Motor neuron (in vitro differentiated cells): ENCODE data around the gene CXCL16. TPM values are rescaled to one million over a fixed set of nuclear protein-coding genes. Genes with fewer than 3 reads are reported as not detected.

ENCODE experiments used
- ATAC-seq, 8 experiments: fragments of 200-7000 bp; cut with Tn5 transposase; replicated peaks in 6 of 8; 2 replicates each; pipeline ENCODE4 v1.8.0; 2021; ENCODE audit warnings: mild to moderate bottlenecking in 8 of 8, moderate library complexity in 8 of 8
- H3K27ac ChIP-seq, 2 donors: fragments of 250-450 bp; sonication (Bioruptor Pico); 2 replicates each; pipeline ENCODE4 v1.9.0; 2021; ENCODE audit warnings: antibody characterized with exemption in 2 of 2, mild to moderate bottlenecking in 2 of 2, moderate library complexity in 1 of 2
- H3K4me1 ChIP-seq, 2 donors: fragments of 250-450 bp; sonication (Bioruptor Pico); replicated peaks in 1 of 2; 2 replicates each; pipeline ENCODE4 v1.6.1; 2021; ENCODE audit warnings: antibody characterized with exemption in 2 of 2, mild to moderate bottlenecking in 2 of 2, moderate library complexity in 1 of 2
- H3K4me3 ChIP-seq, 5 donors: fragments of 250-450 bp; sonication (Bioruptor Pico); 2 replicates each; pipeline ENCODE4 v1.9.0; 2021; ENCODE audit warnings: antibody characterized with exemption in 5 of 5, mild to moderate bottlenecking in 5 of 5, moderate library complexity in 4 of 5
- WGBS, 10 experiments: fragments of 450-650 bp; shearing (Covaris generic); methylation state at CpG; one replicate each; pipeline ENCODE4 v1.0.0; 2022; 5-methylcytosine and 5-hydroxymethylcytosine counted together
- in situ Hi-C, 9 experiments: fragments of 400-800 bp; cut with MboI; loops; one replicate each; pipeline ENCODE4 v1.15.0; 2021; ENCODE audit warnings: low sequenced_read_pairs in 9 of 9, low pct_unique_long_range_greater_than_20kb in 2 of 9; ENCODE audit not compliant: unreplicated experiment in 9 of 9
- total RNA-seq, 8 experiments: library from RNA; unstranded; fragments of 300-600 nt; gene quantifications; 2 replicates each; pipeline versions ENCODE4 v1.2.3 to v1.2.4, GENCODE V29; 2022

The CXCL16 gene
- 10 to 100 TPM in 2 of 8 experiments, 1 to 10 TPM in 3, under 1 TPM in 3; 0.46 to 10.8 (median 3.8) TPM for total RNA-seq

DNA sequence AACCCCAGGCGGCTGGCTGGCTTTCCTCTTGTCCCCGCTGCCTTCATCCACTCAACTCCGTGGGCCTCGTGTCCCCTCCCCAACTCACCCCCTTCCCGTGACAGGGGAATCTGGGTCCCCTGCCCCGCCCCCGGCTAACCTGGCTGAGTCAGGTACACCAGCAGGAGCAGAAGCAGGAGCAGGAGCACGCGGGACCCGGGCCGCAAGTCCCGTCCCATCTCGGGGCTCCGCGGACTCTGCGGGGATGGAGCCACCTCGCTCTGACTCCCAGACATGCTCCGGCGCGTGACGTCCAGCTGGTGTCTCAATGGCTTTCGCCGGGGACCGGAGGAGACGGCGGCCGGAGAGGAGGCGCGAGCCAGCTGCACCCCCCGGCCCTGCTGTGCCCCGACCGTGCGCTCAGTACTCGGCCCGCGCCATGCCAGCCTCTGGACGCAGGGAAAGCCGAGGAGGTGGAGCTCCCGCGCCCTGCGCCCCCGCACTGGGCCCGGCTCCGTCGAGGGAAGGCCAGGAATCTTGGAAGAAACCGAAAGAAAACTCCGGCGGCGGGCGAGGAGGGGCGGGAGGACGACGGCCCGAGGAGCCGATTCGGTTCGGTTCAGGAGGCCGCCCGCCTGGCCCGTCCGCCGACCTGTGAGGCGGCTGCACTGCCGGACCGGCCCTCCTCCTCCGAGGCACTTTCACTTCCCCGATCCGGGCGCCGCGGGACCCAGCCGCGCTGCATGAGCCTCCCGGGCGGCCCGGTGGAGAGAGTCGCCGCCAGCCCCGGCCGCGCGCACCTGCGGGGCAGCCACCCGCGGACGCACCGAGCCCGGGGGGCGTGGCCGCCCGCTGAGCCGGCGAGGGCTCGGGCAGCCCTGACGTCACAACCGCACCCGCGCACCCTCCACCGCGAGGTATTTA, at the start of gene CXCL16, which contains the start of gene ZMYND15:
TSS of gene CXCL16 (minus strand) at position 807 of the 903 bp plus-strand sequence. CDS start at position 218, 589 bp downstream.
TSS of gene ZMYND15 (plus strand) at position 712 of the 903 bp plus-strand sequence. CDS start 716 bp downstream, outside the sequence.
- peak; percentile 69 to 91 (median 75) for ATAC-seq
- Histone ChIP-seq H3K4me1 (peaks cover 2 to 6% of the 10 kb centered on the region in 2 donors), H3K27ac (no peak within 1 kb of the TSS), H3K4me3 (peak within 1 kb of the TSS; percentile 19 to 43 (median 39))
- in situ Hi-C loops, result loop anchor here in 1 of 9 experiments (25.0 kb wide), 1 partner anchor 148 kb away; the partner anchor contains the start of gene C17orf107
- WGBS, 10 experiments, result 0 to 1% (median 0%) methylated on average over 1 to 14 of the region's 100 CpGs; no CpG with 5 or more reads in 7 of the 10 experiments

DNA sequence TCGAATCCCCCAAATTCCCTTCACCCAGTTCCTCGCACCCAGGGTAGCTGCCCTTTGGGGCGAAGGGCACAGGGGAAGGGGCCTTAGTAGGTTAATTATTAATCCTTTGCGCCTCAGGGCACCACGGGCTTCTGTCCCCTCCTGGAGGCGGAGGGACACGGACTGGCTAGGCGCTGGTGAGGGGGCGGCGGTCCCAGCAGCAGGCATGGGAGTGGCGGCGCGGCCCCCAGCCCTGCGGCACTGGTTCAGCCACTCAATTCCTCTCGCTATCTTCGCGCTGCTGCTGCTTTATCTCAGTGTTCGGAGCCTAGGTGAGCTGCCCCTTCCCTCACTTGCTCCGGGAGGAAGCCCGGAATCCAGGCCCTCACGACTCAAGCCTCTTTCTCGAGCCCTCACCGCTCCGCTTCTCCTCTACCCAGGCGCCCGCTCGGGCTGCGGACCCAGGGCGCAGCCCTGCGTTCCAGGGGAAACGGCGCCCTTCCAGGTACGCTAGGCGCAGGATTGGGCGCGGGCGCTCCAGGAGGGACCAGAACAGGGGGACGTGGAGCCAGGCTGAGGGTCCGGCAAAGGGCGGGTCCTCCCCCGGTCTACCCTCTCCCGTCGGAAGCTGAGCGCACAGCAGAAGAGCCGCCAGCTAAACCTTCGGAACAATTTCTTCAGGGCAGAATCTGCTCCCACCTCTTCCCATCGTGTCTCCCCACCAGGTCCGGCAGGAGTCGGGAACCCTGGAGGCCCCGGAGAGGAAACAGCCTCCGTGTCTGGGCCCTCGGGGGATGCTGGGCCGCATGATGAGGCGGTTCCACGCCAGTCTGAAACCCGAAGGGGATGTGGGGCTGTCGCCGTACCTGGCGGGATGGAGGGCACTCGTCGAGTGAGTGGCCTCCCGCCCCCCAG, 49.3 kb upstream of the CXCL16 start, which contains the start of gene GLTPD2:
TSS of gene GLTPD2 (plus strand) at position 158 of the 894 bp plus-strand sequence. CDS start at position 206, 48 bp downstream.
- in situ Hi-C loops, result loop anchor here in 1 of 9 experiments (25.0 kb wide), 1 partner anchor 98 kb away; the partner anchor contains the start of gene C17orf107
- peaks cover 7 to 12% of the 10 kb centered on the region in 2 donors for H3K4me1 ChIP-seq
- peak in 4 of 8 experiments; percentile 0 to 2 (median 2) for ATAC-seq
- WGBS, 10 experiments, result 0 to 60% (median 4%) methylated on average over 5 to 23 of the region's 62 CpGs; no CpG with 5 or more reads in 4 of the 10 experiments
- peak within 1 kb of the TSS; percentile 55 to 76 (median 64) for H3K4me3 ChIP-seq
- peak within 1 kb of the TSS; percentile 93 to 97 for H3K27ac ChIP-seq

- in situ Hi-C loops, result loop anchor here in 1 of 9 experiments (25.0 kb wide), 1 partner anchor 99 kb away; the partner anchor contains the start of gene C17orf107
- WGBS, 10 experiments, result 43 to 100% (median 77%) methylated on average over 2 to 14 of the region's 14 CpGs; no CpG with 5 or more reads in 1 of the 10 experiments
- H3K4me3 ChIP-seq, result peak overlapping the region; percentile 55 to 76 (median 64)
- peaks cover 7 to 12% of the 10 kb centered on the region in 2 donors for H3K4me1 ChIP-seq
- no peak for ATAC-seq
- no peak overlapping the region for H3K27ac ChIP-seq
These were observed 48.6 kb upstream of the CXCL16 start for GRCh38 chr17:4788159-4788806.

- WGBS, 10 experiments, result 0 to 37% (median 19%) methylated on average over 1 to 5 of the region's 6 CpGs; no CpG with 5 or more reads in 4 of the 10 experiments
- in situ Hi-C loops, result loop anchor here in 1 of 9 experiments (25.0 kb wide), 1 partner anchor 101 kb away; the partner anchor contains the start of gene C17orf107
- Histone ChIP-seq H3K4me1 (peaks cover 7 to 12% of the 10 kb centered on the region in 2 donors), H3K4me3 (no peak overlapping the region), H3K27ac (no peak overlapping the region)
- no peak for ATAC-seq
These were observed 46.8 kb upstream of the CXCL16 start for GRCh38 chr17:4786516-4786915.

DNA sequence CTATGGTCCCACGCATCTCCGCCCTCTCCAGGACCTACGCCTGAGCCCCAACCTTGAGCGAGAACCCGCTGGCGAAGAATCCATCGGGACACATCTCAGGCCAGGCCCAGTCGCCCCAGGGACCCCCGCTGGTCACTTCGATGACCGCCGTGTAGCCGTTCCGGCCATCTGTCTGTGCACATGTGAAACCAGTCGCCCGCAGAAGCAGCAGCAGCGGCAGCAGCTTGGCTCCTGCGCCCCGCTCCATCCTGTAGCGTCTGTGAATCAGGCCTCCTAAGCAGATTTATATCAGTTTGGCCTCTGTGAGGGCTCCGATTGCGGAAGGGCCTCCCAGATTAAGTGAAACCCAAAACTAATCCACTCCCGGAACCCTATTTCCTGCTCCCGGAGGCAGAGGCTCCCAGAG, 46.4 kb upstream of the CXCL16 start, which contains the start of gene VMO1:
TSS of gene VMO1 (minus strand) at position 259 of the 406 bp plus-strand sequence. CDS start at position 247, 12 bp downstream.
- no peak for ATAC-seq
- Histone ChIP-seq H3K27ac (no peak within 1 kb of the TSS), H3K4me3 (no peak within 1 kb of the TSS), H3K4me1 (peaks cover 7 to 12% of the 10 kb centered on the region in 2 donors)
- WGBS, 10 experiments, result 9 to 22% (median 11%) methylated on average over 2 to 10 of the region's 24 CpGs; no CpG with 5 or more reads in 6 of the 10 experiments
- in situ Hi-C loops, result loop anchor here in 1 of 9 experiments (25.0 kb wide), 1 partner anchor 101 kb away; the partner anchor contains the start of gene C17orf107

DNA sequence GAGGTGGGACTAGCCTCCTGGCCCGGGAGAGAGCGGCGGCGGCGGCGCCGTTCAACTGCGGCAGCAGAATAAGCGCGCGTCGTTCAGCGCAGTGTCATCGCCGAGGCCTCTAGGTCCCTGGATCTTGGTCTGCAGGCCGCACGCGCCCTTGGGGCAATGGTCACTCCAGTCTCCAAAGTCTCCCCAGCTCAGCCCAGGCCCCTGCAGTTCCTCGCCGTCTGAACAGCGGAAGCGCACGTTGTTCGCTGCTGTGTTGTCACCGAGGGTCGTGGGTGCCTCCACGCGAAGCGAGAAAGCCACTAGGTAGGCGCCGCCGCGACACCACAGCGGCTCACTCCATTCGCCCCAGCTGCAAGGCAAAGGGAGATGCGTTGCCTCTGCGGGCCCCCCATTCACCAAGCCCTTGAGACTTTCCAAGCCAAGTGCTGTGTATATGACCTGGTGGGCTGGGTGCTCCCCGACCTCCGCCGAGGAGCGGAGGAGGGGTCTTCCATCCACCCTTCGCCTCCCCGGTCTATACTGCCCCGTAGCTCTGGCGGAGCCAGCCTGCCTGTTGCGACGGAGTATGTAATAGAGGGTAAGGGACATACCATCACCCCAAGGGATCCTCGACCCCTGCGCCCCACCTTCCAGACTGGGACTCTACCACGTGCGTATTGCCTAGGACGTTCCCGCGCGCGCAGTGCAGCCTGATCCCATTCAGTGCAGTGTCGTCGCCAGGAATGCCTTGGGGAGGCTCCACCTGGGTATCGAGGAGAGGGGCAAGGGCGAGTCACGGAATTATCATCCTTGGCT, 45.8 kb upstream of the CXCL16 start:
- Histone ChIP-seq H3K27ac (no peak overlapping the region), H3K4me3 (no peak overlapping the region), H3K4me1 (peaks cover 5 to 12% of the 10 kb centered on the region in 2 donors)
- in situ Hi-C loops, result loop anchor here in 1 of 9 experiments (25.0 kb wide), 1 partner anchor 102 kb away; the partner anchor contains the start of gene C17orf107
- ATAC-seq, result no peak
- 0 to 80% (median 31%) methylated on average over 1 to 25 of the region's 61 CpGs; no CpG with 5 or more reads in 6 of the 10 experiments for WGBS, 10 experiments

- peaks cover 0 to 6% of the 10 kb centered on the region in 2 donors for H3K4me1 ChIP-seq
- H3K4me3 ChIP-seq, result no peak overlapping the region
- no peak overlapping the region for H3K27ac ChIP-seq
- in situ Hi-C loops, result loop anchor here in 1 of 9 experiments (25.0 kb wide), 1 partner anchor 105 kb away; the partner anchor contains the start of gene C17orf107
- WGBS, 10 experiments, result 8 to 33% methylated on average over 1 to 9 of the region's 28 CpGs; no CpG with 5 or more reads in 8 of the 10 experiments
- peak in 1 of 8 experiments; percentile 6 for ATAC-seq
These were observed 42.9 kb upstream of the CXCL16 start for GRCh38 chr17:4782652-4783051.

- 25 to 100% (median 61%) methylated on average over 1 to 7 of the region's 11 CpGs; no CpG with 5 or more reads in 1 of the 10 experiments for WGBS, 10 experiments
- in situ Hi-C loops, result loop anchor here in 1 of 9 experiments (25.0 kb wide), 1 partner anchor 107 kb away; the partner anchor contains the start of gene C17orf107
- no peak for ATAC-seq
- Histone ChIP-seq H3K27ac (no peak overlapping the region), H3K4me1 (no peaks in the 10 kb centered on the region), H3K4me3 (no peak overlapping the region)
These were observed 40.7 kb upstream of the CXCL16 start for GRCh38 chr17:4780325-4780955.

- no peak overlapping the region for H3K4me3 ChIP-seq
- in situ Hi-C loops, result loop anchor here in 1 of 9 experiments (25.0 kb wide), 1 partner anchor 109 kb away; the partner anchor contains the start of gene C17orf107
- no peak for ATAC-seq
- WGBS, 10 experiments, result 30 to 86% (median 65%) methylated on average over 1 to 8 of the region's 9 CpGs; no CpG with 5 or more reads in 1 of the 10 experiments
- no peaks in the 10 kb centered on the region for H3K4me1 ChIP-seq
- no peak overlapping the region for H3K27ac ChIP-seq
These were observed 38.4 kb upstream of the CXCL16 start for GRCh38 chr17:4777969-4778760.

- Histone ChIP-seq H3K4me1 (no peaks in the 10 kb centered on the region), H3K27ac (no peak overlapping the region), H3K4me3 (no peak overlapping the region)
- in situ Hi-C loops, result no loop called here
- WGBS, 10 experiments, result 17 to 100% (median 46%) methylated on average over 1 to 4 of the region's 10 CpGs; no CpG with 5 or more reads in 6 of the 10 experiments
- ATAC-seq, result peak in 4 of 8 experiments; percentile 16 to 37 (median 20)
These were observed 32.5 kb upstream of the CXCL16 start for GRCh38 chr17:4772235-4772613.
